Measurements from ENCODE around the gene PARL.

PARL gene, protein sequence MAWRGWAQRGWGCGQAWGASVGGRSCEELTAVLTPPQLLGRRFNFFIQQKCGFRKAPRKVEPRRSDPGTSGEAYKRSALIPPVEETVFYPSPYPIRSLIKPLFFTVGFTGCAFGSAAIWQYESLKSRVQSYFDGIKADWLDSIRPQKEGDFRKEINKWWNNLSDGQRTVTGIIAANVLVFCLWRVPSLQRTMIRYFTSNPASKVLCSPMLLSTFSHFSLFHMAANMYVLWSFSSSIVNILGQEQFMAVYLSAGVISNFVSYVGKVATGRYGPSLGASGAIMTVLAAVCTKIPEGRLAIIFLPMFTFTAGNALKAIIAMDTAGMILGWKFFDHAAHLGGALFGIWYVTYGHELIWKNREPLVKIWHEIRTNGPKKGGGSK

DNA sequence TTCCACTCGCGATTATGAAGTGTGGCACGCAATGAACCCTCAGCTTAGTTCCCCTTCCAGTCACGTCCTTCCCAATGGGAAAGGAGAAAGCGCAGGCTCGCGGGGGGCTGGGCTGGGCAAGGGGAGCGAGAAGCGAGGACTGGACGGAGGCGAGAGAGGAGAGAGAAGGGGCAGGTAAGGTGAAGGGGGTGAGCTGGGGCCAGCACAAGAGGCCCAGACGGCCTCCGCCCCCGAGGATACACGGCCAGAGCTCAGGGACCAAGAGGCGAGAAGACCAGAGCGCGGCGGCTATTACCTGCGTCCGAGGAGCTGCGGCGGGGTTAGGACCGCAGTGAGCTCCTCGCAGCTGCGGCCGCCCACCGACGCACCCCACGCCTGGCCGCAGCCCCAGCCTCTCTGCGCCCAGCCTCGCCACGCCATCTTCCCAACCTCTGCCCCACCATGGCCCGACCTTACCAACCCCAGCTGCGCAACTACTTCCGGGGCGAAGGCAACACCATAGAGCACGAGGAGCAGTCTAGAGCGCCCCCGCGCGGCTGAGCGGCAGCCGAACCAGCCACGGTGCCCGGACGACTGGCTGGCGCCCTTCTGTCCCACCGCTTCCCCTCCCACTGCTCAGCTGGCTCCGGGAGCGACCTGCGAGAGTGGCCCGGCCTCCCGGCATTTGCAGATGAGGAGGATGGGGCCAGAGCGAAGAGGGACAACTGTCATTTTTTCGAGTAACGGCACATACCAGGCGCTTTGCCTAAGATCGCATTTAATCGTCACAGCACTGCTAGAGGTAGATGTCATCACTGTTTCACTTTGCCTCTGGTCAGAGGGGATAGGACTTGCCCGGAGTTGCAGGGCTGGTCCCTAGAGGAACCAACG is at the start of gene PARL:
Gene PARL (minus strand): TSS at position 454 of the 870 bp plus-strand sequence. CDS start 34 bp downstream, at position 420.
- peak; percentile 90 for DNase-seq

DNA sequence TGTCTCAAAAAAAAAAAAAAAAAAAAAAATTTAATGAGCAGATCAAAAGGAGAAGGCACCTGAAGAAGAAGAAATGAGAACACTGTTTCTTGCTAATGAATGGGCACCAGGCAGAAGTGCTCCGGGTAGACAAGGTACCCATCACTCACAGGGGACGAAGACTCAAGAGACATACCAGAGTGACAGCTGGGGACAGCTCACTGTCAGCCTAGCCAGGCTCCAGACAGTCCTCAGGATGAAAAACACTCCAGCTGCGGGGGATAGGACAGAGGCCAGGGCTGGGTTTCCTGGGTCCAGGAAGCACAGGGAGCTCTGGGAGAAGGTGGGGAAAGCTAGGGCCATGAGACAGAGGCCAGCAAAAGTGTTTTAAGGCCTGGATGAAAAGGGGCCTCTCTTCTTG is 48.5 kb upstream of the PARL start:
- no peak for DNase-seq

DNA sequence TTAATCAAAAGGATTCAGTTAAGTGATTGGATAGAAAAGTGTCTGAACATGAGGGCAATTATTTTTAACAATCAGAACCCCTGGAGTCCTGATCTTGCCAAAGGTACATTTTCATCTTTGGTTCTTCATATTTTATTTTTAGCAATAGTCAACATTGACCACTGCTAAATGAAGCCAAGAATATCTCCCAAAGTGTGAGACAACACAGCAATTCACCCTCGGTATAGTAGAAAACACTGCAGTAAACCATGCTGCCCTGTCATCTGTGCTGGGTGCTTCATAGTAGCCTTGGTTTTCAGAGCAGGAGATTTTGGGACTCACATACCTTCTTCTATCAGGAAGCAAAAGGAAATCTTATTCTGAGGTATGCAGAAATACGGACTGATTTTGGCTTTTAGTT is 47.2 kb upstream of the PARL start:
- DNase-seq, result no peak

DNA sequence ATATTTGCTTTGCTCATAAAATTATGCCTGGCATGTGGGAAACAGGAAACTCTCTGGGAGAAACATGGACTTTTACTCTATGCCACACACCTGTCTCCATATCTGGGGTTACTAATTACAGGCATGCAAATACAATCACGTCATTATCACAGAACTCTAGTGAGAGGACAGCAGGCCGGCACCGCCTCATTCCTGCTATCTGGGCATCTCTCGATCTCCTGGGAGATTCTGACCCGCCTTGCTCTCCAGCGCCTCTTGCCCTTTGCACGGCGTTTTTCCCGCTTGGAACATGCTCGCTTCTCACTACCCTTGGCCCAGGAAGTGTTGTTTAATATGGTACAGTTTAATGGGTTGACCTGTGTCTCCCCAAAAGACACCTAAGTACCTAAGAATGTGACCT is 45.4 kb upstream of the PARL start:
- DNase-seq, result no peak

DNA sequence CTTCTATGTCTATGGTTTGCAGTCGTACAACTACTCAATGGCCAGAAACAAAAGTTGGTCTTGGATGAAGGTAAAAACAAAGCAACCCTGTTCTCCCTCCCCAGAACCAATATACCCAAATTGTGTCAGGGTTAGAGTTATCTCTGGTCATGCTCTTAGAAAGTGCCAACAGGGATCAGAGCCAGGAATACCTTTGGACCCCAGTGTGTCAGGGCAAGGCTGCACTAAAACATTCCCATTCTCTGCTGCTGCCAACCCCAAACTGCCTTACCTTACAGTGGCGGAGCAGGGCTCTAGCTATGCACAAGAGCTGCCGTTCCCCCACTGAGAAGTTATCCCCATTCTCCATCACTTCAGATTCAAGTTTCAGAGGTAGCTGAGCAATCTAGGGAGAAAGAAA is 42.4 kb upstream of the PARL start:
- DNase-seq, result no peak

DNA sequence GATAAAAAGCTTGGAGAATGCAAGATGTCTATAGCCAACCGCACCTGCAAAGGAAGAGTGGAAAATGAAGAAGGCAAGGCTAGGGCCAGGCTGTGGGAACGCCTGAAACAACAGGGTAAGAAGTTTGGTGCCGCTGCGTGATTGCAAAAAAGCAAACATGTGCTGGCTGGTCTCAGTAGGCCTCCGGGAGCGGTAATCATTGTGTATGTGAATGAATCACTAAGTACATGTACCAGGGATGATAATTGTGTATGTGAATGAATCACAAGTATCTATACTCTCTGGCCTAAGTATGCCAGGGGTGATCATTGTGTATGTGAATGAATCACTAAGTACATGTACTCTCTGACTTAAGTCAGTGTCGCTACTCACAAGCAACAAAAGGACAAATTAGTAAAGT is 40.3 kb upstream of the PARL start:
- peak; percentile 88 for DNase-seq

DNA sequence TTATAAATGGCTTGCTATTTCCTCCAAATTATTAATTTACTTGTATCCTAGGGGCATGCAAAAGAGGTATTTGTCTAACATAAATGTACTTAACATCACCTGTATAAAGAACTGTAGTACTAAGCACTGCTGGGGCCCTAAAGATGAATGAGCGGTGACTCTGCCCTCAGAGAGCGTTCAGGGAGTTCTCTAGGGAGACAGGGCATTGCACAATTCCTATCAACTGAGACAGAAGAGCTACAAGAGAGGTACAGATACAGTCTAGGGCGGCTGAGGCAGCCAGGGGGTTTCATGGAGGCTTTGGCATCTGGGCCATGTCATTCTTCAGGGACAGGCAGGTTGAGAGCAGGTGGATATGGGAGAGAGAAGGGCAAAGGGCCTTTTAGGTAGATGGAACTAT is 39.9 kb upstream of the PARL start:
- no peak for DNase-seq

DNA sequence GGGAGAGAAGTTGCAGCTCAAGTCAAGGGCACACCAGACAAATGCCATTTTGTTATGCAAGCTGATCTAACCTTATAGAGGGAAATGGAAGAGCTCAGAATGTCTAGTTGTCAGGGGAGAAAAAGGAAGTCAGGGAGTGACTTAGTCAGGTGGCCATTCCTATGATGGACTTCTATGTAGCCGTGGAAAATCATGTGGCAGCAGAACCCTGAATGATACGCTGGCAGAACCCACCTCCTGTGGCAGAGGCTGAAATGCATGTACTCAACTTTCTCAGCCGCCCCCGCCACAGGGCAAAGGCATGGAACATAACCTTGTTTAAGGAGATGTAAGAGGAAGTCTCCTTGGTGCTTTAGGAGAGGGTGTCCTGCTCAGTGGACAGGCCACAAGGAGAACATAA is 37.7 kb upstream of the PARL start:
- DNase-seq, result no peak

DNA sequence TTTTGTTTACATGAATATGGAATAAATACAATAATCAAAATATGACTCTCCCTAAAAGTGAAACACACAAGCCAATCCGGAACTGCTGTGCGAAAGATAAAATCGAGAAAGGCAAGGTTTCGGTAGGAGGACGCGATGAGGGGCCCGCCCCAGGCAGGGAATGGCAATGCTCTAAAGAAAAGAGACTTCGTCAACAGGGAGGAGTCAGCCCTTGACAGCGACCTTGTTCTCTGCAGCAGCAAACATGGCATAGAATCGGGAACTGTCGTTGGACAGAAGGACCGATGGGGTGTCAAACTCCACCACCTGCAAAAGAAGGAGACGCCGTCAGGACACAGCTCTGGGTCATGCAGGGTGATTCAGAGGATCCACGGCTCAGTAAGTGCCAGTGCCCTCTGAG is 36.4 kb upstream of the PARL start:
- no peak for DNase-seq

DNA sequence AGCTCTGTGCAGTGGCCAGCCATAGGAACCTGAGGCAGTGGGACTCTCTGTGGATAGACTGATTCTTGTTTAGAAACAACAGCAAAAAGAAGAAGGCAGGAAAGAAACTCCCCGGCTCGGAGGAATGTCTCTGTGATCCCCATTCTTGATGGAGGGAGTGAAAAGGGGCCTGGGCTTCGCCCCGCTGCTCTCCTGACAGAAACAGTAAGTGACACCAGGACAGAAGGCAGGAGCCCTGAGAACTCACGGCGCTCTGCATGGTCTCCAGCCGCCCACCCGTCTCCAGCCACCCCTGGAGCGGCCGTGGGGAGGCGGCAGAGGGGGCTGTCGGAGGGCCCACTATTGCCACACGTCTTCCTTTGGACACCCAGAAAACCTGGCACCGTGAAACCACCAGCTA is 35.7 kb upstream of the PARL start:
- DNase-seq, result no peak

DNA sequence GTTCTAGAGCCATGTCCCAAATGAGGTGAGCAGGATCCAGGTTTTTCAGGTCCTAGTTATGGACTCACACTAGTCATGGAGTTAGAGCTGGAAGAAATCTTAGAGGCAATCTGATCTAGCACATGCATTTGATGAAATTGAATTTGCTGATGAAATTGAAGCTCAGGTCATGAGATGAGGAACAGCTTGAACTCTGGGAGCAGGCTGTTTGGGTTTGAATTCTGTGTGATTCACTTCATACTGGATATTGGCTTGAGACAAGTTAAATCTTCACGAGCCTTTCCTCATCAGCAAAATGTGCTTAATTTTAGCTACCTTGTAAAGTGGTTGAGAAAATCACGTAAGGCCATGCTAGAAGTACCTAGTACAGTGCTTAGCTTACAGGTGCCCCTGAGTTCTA is 33.5 kb upstream of the PARL start:
- DNase-seq, result no peak

DNA sequence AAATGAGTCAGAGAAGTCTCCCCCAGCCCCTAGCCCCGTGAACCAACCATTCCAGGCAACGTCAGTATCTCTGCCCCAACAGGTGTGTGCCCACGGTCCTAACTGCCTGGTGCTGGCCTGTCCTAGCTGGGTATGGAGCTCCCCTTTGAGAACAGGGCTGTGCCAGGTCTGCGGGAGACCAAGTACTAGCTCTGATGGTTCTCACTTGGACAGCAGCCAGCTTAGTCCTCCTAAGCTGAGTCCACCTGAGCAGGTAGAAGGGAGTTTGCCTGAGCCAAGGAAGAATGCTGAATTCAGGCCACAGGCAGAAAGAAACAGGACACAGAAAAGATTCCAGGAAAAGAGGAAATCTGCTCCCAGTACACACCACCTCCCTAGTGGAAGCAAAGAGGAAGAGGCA is 33.1 kb upstream of the PARL start:
- DNase-seq, result no peak

DNA sequence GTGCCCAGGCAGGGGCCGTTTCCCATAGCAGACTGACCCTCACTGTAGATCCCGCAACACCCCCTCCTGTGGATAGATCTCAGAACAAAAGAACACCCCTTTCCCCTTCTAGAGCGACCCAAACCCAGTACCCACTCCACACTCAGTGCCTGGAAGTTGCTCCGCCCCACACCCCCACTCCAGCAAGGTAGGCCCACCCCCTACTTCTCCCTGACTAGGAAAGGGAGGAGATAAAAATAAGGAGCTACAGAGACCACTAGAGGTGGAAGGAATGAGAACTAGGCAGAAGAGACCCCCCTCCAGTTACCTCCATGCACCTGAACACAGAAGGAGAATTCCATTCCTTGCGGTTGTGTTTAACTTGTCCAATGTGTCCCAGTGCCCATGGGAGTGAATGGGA is 30.2 kb upstream of the PARL start:
- DNase-seq, result no peak

DNA sequence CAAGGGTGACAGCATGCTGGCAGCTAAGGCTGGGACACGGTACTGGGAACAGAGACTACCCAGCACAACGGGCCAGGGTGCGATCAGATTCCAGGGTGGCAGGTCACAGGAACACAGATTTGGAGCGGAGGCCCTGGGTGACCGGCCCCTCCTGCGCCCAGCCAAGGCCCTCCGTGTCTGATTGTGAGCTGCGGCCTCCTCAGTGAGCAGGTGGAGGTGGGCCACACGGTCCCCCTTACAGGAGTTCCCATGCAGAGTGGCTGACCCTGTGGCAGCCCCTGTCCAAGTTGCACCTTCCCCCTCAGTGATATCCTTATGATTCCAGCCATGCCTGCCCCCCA is 28.9 kb upstream of the PARL start:
- no peak for DNase-seq

DNA sequence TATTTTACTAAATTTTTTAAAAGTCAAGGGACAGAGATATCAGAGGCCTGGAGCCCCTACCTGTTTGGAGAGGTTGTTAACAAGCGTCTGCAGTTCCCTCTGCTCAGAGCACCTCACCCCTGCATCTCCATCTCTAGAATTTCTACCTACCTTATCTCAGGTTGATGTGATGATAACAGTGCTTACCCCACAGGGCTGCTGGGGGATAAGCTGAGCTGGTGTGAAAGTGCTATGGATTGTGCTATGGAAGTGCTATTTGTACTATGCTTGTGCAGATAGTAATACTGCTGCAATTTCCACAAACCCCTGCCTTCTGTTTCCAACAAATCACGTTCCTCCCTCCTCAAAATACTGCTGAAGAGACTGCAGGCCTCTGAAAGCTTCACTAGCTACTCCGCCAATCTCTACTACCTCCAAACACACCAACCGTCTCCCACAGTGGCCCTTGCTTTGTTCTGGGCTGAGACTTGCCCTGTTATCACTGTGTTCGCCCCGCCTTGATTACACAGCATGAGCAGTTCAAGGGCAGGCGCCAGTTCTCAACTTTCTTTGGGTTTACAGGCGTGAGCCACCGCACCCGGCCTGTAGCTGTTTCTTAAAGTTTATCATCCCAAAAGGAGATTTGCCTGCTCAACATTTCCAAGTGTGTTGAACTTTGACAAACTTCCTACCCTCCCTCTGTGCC is 28.4 kb upstream of the PARL start:
- DNase-seq, result no peak

DNA sequence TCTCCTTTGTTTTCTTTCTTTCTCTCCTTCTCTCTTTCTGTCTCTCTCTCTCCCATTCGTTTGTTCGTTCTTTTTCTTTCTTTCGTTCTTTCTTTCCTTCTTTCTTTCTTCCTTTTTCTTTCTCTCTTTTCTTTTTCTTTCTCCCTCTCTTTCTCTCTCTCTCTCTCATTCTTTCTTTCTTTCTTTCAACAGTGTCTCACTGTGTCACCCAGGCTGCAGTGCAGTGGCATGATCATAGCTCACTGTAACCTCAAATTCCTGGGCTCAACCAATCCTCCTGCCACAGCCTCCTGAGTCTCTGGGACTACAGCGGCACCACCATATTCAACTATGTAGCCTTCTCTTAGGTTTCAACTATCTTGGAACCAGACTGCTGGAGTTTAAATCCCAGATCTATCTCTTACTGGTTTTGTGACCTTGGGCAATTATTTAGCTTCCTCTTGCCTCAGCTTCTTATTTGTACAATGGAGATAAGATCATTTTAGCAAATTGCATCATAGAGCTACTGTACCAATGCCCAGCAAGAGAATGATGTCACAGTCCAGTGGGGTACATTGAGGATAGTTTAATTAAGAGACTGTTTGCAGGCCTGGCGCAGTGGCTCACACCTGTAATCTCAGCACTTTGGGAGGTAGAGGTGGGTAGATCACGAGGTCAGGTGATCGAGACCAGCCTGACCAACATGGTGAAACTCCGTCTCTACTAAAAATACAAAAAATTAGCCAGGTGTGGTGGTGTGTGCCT is 27.3 kb upstream of the PARL start:
- no peak for DNase-seq

DNA sequence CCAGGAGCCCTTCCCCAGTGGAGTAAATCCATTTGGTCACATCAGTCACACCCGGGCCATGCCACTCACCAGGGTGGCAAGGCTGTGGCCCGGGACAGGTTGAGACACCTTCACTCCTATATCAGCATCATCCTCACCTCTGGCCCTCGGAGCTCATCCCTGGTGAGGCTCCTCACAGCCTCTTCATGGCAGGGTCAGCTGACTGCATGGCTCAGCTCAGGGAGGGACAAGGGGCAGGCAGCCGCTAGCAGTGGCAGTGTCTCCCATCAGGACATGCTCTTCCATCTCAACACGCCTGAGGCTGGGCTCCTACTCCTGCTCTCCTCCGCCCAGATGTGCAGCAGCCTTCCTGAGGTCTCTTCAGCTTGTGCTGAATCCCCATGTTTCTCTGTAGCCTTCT is 26.4 kb upstream of the PARL start:
- no peak for DNase-seq

DNA sequence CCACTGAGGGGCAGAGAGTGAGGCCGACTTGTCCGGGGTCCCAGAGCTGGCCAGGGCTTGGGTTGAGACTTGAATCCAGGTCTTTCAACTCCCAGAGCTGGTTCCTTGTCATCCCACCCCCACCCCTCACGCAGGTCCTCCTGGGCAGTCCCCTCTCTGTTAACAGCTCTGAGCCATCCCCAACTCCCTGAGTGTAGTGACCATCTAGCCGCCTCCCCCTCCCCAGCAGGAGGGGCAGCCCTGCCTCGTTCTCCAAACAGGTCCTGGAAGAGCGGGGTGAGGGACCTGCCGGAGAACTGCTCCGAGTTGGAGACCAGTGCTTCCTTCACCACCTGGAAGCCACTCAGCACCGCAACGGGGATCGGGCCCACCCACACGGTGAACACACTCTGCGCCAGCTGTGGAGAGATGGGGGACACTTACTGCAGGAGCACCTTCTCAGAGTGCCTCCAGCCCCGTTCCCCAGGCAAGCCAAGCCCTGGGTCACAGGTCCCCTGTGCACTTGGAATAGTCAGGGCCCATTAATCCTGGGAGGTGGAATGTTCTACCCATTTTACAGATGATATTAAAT is 24.4 kb upstream of the PARL start:
- no peak for DNase-seq

DNA sequence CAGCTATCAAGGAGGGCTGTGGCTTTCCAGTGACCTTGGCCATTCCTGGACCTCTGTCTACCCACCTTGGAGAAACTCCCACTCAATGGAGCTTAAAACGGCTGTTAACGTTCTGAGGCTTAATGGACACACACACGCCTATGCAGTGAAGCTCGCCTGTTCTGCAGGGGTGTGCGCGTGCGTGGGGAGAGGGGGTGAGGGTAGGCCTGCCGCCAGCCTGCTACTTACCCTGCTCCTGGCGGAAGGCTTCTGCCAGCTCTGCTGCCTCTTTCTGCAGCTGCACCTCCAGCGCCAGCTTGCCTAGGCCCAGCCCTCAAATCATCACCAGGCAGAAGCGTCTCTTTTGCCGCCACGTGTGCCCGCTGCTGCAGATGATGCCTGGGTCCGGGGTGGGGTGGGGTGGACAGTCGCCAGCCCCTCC is 23.2 kb upstream of the PARL start:
- DNase-seq, result no peak

DNA sequence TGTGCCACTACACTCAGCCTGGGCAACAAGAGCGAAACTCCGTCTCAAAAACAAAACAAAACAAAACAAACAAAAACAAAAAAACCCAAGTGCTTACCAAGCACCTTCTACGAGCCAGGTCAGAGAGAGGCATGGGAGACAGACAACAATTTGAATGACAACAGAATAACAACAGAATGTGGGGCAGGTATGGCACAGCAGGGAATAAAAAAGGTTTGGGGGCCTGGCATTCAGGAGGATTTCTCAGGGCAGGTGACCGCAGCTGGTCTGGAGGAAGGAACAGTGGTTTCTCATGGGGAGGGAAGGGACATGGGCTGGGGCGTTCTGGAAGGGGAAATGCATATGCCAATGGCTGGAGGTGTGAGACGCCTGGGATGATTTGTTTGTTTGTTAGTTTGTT is 22.5 kb upstream of the PARL start:
- DNase-seq, result no peak

DNA sequence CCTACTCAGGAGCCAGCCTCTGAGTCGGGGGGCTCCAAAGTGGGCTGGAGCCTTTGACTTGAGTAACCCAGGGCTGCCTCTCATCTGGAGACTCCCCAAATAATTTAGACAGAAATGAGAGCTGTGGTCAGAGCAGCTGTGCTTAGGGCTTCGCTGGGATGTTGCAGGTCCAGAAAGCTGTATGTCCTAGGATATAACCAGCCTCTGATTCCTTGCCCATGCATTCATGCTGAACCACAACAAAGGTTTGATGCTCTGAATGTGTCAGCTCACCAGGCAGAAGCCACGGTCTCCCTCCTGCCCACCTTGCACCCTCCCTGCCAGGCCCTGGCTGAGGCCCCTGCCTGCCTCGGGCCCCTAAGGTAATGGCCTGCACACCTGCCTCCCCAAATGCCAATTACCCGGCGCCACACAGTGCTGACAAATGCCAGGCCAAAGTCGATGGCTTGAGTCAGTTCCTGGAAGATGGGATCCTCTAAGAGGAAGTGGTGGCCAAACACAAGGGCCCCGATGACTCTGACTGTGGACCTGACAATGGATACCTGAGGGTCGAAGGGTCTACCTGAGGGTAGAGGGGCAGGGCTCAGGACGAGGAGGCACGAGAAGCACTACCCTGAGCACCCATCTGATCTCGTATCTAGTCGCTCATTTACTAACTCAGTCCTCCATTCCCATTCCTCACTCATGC is 21.7 kb upstream of the PARL start:
- no peak for DNase-seq
